Esophagus muscularis mucosa (tissue), 4 donors: Measurements from ENCODE around the gene TMEM135. TPM values are rescaled to one million over a fixed set of nuclear protein-coding genes. Genes with fewer than 3 reads are reported as not detected.

Source experiments
- DNase-seq: peaks from one replicate; pipeline ENCODE4 v3.0.0-alpha.2; 2017; ENCODE audit errors: extremely low spot score
- H3K27ac ChIP-seq, 4 donors: fragments of 200-600 bp; sonication (generic); replicated peaks in 1 of 4; 1 replicate in 3 of 4; 2 replicates in 1 of 4; pipeline ENCODE4 v1.5.1; 2016 to 2019; ENCODE audit warnings: mild to moderate bottlenecking in 1 of 4
- H3K27me3 ChIP-seq, 4 donors: fragments of 200-600 bp; sonication (generic); one replicate each; pipeline versions ENCODE4 v1.5.1 to v1.6.0; 2016 to 2019
- H3K36me3 ChIP-seq, 4 donors: fragments of 200-600 bp; sonication (generic); one replicate each; pipeline ENCODE4 v1.5.1; 2016 to 2019
- H3K4me1 ChIP-seq, 4 donors: fragments of 200-600 bp; sonication (generic); one replicate each; pipeline ENCODE4 v1.5.1; 2016 to 2019
- H3K4me3 ChIP-seq, 4 donors: fragments of 200-600 bp; sonication (generic); 1 replicate in 2 of 4; 2 replicates in 2 of 4; pipeline ENCODE4 v1.5.1; 2016 to 2019; ENCODE audit warnings: mild to moderate bottlenecking in 4 of 4, moderate library complexity in 1 of 4
- H3K9me3 ChIP-seq, 4 donors: fragments of 200-600 bp; sonication (generic); 1 replicate in 3 of 4; 2 replicates in 1 of 4; pipeline ENCODE4 v1.5.1; 2016 to 2019
- EP300 ChIP-seq: sonication (generic); formaldehyde crosslinking; IDR thresholded peaks from one replicate; pipeline ENCODE4 v1.6.1; 2017; ENCODE audit warnings: antibody characterized with exemption
- POLR2A ChIP-seq: fragments of 450-650 bp; IDR thresholded peaks from one replicate; pipeline ENCODE4 v1.6.1; 2017; ENCODE audit warnings: antibody characterized with exemption, moderate library complexity, mild to moderate bottlenecking, low read depth
- POLR2AphosphoS5 ChIP-seq, 2 donors: sonication (generic); formaldehyde crosslinking; IDR thresholded peaks; one replicate each; pipeline ENCODE4 v1.6.1; 2017; ENCODE audit warnings: antibody characterized with exemption in 2 of 2
- WGBS: methylation state at CpG from one replicate; pipeline ENCODE4 v1.1.5; 2018; 5-methylcytosine and 5-hydroxymethylcytosine counted together
- intact Hi-C: fragments of 100-400 bp; cut with DNase I; formaldehyde crosslinking; loops from one replicate; pipeline ENCODE4 v1.15.1; 2023
- total RNA-seq, 4 donors: library from RNA; depleted of rRNA; stranded (reverse); fragments of >200 nt; gene quantifications; one replicate each; pipeline versions ENCODE4 v1.1.0 to v1.2.1, GENCODE V29; 2016
- TF ChIP-seq, protein P1 (sequence below), 3 experiments: fragments of 200-600 bp in 2 of 3; fragments of 450-650 bp in 1 of 3; sonication (generic) in 2 of 3; IDR thresholded peaks; one replicate each; pipeline ENCODE4 v1.5.1; 2017 to 2019; ENCODE audit warnings: antibody characterized with exemption in 3 of 3, mild to moderate bottlenecking in 2 of 3, moderate library complexity in 1 of 3

The TMEM135 gene
- total RNA-seq, 4 donors from 2014 or later, result 11.6 to 19.5 (median 14.9) TPM

DNA sequence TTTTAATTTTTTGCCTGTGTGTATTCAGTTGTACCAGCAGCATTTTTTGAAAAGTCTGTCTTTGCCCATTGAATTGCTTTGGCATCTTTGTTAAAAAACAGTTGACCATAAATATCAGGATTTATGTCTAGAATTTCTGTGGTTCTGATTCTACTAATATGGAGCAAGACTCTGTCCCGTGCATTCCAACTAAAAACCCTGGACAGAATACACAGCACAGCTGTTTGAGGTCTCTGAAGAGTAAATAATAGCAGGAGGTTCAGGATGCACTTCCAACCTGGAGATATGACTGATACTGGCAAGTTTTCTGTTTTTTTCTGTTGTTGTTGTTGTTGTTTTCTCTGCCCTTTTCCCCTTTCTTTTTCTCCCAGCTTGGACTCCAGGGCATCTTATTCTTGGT lies 141.9 kb downstream of the TMEM135 start:
- Histone ChIP-seq H3K4me1 (peaks cover 1 to 11% (median 8%) of the 10 kb centered on the region in 4 donors), H3K36me3 (no peaks in the 10 kb centered on the region), H3K4me3 (no peak overlapping the region), H3K9me3 (no peaks in the 10 kb centered on the region), H3K27me3 (no peaks in the 10 kb centered on the region), H3K27ac (no peak overlapping the region)
- intact Hi-C loops, result no loop called here
- no peak for DNase-seq
- WGBS, result 90% methylated on average over 1 of the region's 1 CpG
- TF ChIP-seq POLR2AphosphoS5 (IDR thresholded peaks at IDR 0.05), result no peak
- TF ChIP-seq POLR2A, result no peak
- TF ChIP-seq, protein P1, sequence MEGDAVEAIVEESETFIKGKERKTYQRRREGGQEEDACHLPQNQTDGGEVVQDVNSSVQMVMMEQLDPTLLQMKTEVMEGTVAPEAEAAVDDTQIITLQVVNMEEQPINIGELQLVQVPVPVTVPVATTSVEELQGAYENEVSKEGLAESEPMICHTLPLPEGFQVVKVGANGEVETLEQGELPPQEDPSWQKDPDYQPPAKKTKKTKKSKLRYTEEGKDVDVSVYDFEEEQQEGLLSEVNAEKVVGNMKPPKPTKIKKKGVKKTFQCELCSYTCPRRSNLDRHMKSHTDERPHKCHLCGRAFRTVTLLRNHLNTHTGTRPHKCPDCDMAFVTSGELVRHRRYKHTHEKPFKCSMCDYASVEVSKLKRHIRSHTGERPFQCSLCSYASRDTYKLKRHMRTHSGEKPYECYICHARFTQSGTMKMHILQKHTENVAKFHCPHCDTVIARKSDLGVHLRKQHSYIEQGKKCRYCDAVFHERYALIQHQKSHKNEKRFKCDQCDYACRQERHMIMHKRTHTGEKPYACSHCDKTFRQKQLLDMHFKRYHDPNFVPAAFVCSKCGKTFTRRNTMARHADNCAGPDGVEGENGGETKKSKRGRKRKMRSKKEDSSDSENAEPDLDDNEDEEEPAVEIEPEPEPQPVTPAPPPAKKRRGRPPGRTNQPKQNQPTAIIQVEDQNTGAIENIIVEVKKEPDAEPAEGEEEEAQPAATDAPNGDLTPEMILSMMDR (IDR thresholded peaks at IDR 0.05), result no peak
- no peak for TF ChIP-seq EP300

DNA sequence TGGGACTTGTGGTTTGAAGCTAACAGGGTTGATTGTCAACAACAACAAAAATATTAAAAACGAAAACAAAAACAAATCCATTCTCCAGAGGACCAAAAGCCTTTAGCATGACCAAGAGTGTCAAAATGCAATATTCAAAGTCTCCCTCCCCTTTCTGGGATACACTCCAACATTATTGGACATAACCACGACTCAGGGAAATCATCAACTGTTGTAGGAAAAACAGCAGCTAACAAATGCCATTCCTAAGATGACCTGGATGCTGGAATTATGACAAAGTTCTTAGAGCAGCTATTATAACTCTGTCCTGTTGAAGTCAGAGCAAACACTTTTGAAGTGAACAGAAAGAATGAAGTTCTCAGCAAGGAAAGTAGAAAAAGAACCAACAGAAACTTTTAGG lies 143.0 kb downstream of the TMEM135 start:
- no peaks in the 10 kb centered on the region for H3K9me3 ChIP-seq
- H3K4me1 ChIP-seq, result peaks cover 0 to 9% (median 7%) of the 10 kb centered on the region in 4 donors
- WGBS, result 47% methylated on average over 2 of the region's 2 CpGs
- no peak overlapping the region for H3K27ac ChIP-seq
- H3K4me3 ChIP-seq, result no peak overlapping the region
- intact Hi-C loops, result no loop called here
- TF ChIP-seq POLR2AphosphoS5 (IDR thresholded peaks at IDR 0.05), result no peak
- TF ChIP-seq, protein P1 (IDR thresholded peaks at IDR 0.05), result no peak
- TF ChIP-seq EP300, result no peak
- no peak for TF ChIP-seq POLR2A
- H3K36me3 ChIP-seq, result no peaks in the 10 kb centered on the region
- H3K27me3 ChIP-seq, result no peaks in the 10 kb centered on the region
- no peak for DNase-seq

DNA sequence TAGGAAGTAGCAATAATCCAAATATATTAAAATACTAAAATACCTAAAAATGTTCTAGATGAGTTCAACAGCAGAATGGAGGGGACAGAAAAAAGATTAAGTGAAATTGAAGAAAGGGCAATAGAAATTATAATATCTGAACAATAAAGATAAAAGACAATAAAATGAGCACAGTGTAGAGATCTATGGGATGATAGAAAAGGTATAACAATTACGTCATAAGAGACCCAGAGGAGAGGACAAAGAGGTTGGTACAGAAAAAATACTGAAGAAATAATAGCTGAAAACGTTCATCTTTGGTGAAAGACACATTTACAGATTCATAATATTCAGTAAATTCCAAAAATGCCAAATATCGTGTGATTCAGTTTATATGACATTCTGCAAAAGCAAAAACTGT lies 143.4 kb downstream of the TMEM135 start:
- no peaks in the 10 kb centered on the region for H3K36me3 ChIP-seq
- peaks cover 0 to 9% (median 7%) of the 10 kb centered on the region in 4 donors for H3K4me1 ChIP-seq
- no peak overlapping the region for H3K4me3 ChIP-seq
- no peak for DNase-seq
- WGBS, result 72% methylated on average over 3 of the region's 3 CpGs
- intact Hi-C loops, result no loop called here
- no peaks in the 10 kb centered on the region for H3K9me3 ChIP-seq
- no peak for TF ChIP-seq POLR2A
- no peak for TF ChIP-seq EP300
- TF ChIP-seq, protein P1 (IDR thresholded peaks at IDR 0.05), result no peak
- no peak for TF ChIP-seq POLR2AphosphoS5 (IDR thresholded peaks at IDR 0.05)
- H3K27ac ChIP-seq, result no peak overlapping the region
- no peaks in the 10 kb centered on the region for H3K27me3 ChIP-seq

DNA sequence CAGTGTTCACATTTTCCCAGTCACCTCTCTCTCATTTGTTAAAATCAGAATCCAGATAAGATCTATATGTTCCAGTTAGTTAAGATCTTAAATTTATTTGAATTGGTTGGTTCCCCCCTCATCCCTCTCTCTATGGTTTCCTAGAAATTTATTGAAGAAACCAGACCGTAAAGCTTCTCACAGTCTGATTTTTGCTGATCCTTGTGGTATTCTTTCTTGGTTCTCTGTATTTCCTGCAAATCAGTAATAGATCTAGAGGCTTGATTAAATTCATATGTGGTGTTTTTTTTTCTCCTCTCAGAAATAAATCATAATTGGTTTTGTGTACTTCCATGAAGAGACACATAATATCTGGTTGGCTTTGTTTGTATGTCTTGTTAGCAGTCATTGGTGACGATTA lies 147.5 kb downstream of the TMEM135 start:
- no peaks in the 10 kb centered on the region for H3K27me3 ChIP-seq
- no peak for DNase-seq
- H3K27ac ChIP-seq, result no peak overlapping the region
- H3K9me3 ChIP-seq, result no peaks in the 10 kb centered on the region
- intact Hi-C loops, result no loop called here
- H3K36me3 ChIP-seq, result no peaks in the 10 kb centered on the region
- peaks cover 0 to 9% (median 7%) of the 10 kb centered on the region in 4 donors for H3K4me1 ChIP-seq
- TF ChIP-seq POLR2AphosphoS5 (IDR thresholded peaks at IDR 0.05) (no peak), POLR2A (no peak), EP300 (no peak)
- TF ChIP-seq, protein P1 (IDR thresholded peaks at IDR 0.05), result no peak
- 93% methylated on average over 2 of the region's 2 CpGs for WGBS
- H3K4me3 ChIP-seq, result no peak overlapping the region

DNA sequence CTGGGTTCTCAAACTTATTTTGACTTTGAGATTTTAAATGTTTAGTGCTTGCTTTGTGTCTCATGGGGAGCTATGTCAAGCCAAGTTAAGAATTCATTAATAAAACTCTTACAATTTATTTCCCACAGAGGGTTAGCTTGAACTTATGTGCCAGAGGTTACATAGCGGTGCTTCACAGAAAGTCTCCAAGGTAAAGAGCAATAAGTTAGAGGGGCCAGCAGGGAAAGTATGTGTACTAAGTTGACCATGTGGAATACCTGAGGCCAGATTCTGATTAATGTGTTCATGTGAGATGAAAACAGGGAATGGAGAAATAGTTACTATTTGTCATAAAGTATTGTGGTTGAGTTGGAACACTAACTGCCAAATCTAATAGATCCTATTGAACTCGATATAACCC lies 149.3 kb downstream of the TMEM135 start:
- H3K4me1 ChIP-seq, result no peaks in the 10 kb centered on the region
- WGBS, result 80% methylated on average over 2 of the region's 2 CpGs
- H3K9me3 ChIP-seq, result no peaks in the 10 kb centered on the region
- no peak for DNase-seq
- intact Hi-C loops, result no loop called here
- H3K27me3 ChIP-seq, result no peaks in the 10 kb centered on the region
- H3K36me3 ChIP-seq, result no peaks in the 10 kb centered on the region
- no peak overlapping the region for H3K4me3 ChIP-seq
- no peak for TF ChIP-seq EP300
- no peak for TF ChIP-seq POLR2A
- no peak for TF ChIP-seq POLR2AphosphoS5 (IDR thresholded peaks at IDR 0.05)
- TF ChIP-seq, protein P1 (IDR thresholded peaks at IDR 0.05), result no peak
- H3K27ac ChIP-seq, result no peak overlapping the region
